ENCODE measurements around the gene TRIM31.

Gene TRIM31

GRCh38 chr6:30113841-30114240 lies 951 bp upstream of the TRIM31 start:
- DNase-seq (ENCODE audit: low read depth in 2 of 2) = no peak

GRCh38 chr6:30112402-30112994 lies 392 bp downstream of the TRIM31 start:
- DNase-seq (ENCODE audit: low read depth in 2 of 2) = no peak

- no peak for DNase-seq (ENCODE audit: low read depth in 2 of 2)
These were observed 1.5 kb downstream of the TRIM31 start for GRCh38 chr6:30111266-30111856.

- no peak for DNase-seq (ENCODE audit: low read depth in 2 of 2)
These were observed 8.2 kb downstream of the TRIM31 start for GRCh38 chr6:30104661-30105060.

GRCh38 chr6:30103872-30104179 lies 9.1 kb downstream of the TRIM31 start:
- no peak for DNase-seq (ENCODE audit: low read depth in 2 of 2)

- DNase-seq (ENCODE audit: low read depth in 2 of 2) = peak; percentile 71 to 77
These were observed 9.7 kb downstream of the TRIM31 start for GRCh38 chr6:30102970-30103871.

- no peak for DNase-seq (ENCODE audit: low read depth in 2 of 2)
These were observed 10.4 kb downstream of the TRIM31 start for GRCh38 chr6:30102414-30102969.

GRCh38 chr6:30101444-30102413 lies 11.2 kb downstream of the TRIM31 start:
- DNase-seq (ENCODE audit: low read depth in 2 of 2) = peak; percentile 52 to 73

GRCh38 chr6:30100585-30101443 lies 12.1 kb downstream of the TRIM31 start:
- DNase-seq (ENCODE audit: low read depth in 2 of 2) = no peak

- no peak for DNase-seq (ENCODE audit: low read depth in 2 of 2)
These were observed 12.7 kb downstream of the TRIM31 start for GRCh38 chr6:30100154-30100553.

- DNase-seq (ENCODE audit: low read depth in 2 of 2) = no peak
These were observed 14.8 kb downstream of the TRIM31 start for GRCh38 chr6:30097902-30098768.

- DNase-seq (ENCODE audit: low read depth in 2 of 2) = no peak
These were observed 16.1 kb downstream of the TRIM31 start for GRCh38 chr6:30096829-30097228.

- DNase-seq (ENCODE audit: low read depth in 2 of 2) = no peak
These were observed 18.8 kb downstream of the TRIM31 start for GRCh38 chr6:30093951-30094661.

- no peak for DNase-seq (ENCODE audit: low read depth in 2 of 2)
These were observed 19.9 kb downstream of the TRIM31 start for GRCh38 chr6:30092852-30093543.

GRCh38 chr6:30091577-30092381 lies 21.1 kb downstream of the TRIM31 start:
- DNase-seq (ENCODE audit: low read depth in 2 of 2) = no peak

- DNase-seq (ENCODE audit: low read depth in 2 of 2) = no peak
These were observed 25.0 kb downstream of the TRIM31 start for GRCh38 chr6:30087876-30088275.

- DNase-seq (ENCODE audit: low read depth in 2 of 2) = no peak
These were observed 35.7 kb downstream of the TRIM31 start for GRCh38 chr6:30077218-30077617.
